Activated T-helper 17 cell treated with anti-CD3 and anti-CD28 coated beads, Interleukin-2, amount 50 U/mL, for 72 hours (primary cell): Measurements from ENCODE around the gene PDK2. TPM values are rescaled to one million over a fixed set of nuclear protein-coding genes. Genes with fewer than 3 reads are reported as not detected.

Experiments
- ATAC-seq: fragments of 150-1000 bp; cut with Tn5 transposase; replicated peaks from 2 replicates; pipeline ENCODE4 v1.10.0; 2021; ENCODE audit warnings: mild to moderate bottlenecking, moderate library complexity
- H3K27ac Mint-ChIP-seq: one replicate; pipeline ENCODE4 v1.8.0; 2022; ENCODE audit warnings: mixed read lengths
- H3K27me3 Mint-ChIP-seq: one replicate; pipeline ENCODE4 v1.8.0; 2022; ENCODE audit warnings: mixed read lengths
- H3K36me3 Mint-ChIP-seq: one replicate; pipeline ENCODE4 v1.8.0; 2022; ENCODE audit warnings: low read depth, mild to moderate bottlenecking, mixed read lengths
- H3K4me1 Mint-ChIP-seq: one replicate; pipeline ENCODE4 v1.8.0; 2022; ENCODE audit warnings: mixed read lengths
- H3K4me3 Mint-ChIP-seq: one replicate; pipeline ENCODE4 v1.8.0; 2022; ENCODE audit warnings: mild to moderate bottlenecking, mixed read lengths
- H3K9me3 Mint-ChIP-seq: one replicate; pipeline ENCODE4 v1.8.0; 2022; ENCODE audit warnings: mixed read lengths
- total RNA-seq, 2 donors: library from RNA; stranded (reverse); gene quantifications; one replicate each; pipeline ENCODE4 v1.2.3, GENCODE V29; 2022

The PDK2 gene
- total RNA-seq, 2 donors from 2014 or later = 10.0 to 15.2 TPM

- no peaks in the 10 kb centered on the region for H3K9me3 Mint-ChIP-seq
- H3K27ac Mint-ChIP-seq = no peak overlapping the region
- no peaks in the 10 kb centered on the region for H3K27me3 Mint-ChIP-seq
- no peak overlapping the region for H3K4me3 Mint-ChIP-seq
- H3K36me3 Mint-ChIP-seq = no peaks in the 10 kb centered on the region
- no peak for ATAC-seq
- H3K4me1 Mint-ChIP-seq = no peaks in the 10 kb centered on the region
These were observed 15.1 kb upstream of the PDK2 start for GRCh38 chr17:50080096-50080480.

DNA sequence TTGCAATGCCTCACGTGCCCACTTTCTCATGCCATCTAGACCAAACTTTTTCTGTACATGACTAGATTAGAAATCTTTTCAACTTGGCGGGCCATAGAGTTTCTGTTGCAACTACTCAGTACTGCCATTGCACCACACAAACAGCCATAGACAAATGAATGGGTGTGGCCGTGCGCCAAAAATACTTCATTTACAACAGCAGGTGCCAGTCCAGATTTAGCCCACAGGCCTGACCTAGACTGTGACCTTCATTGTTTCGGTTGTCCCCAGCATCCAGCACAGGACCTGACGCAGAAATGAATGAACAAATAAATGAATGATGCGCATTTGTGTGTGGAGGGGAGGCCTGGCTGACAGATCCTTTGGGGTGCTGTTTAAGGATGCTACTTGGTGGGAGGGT is 14.3 kb upstream of the PDK2 start:
- Mint-ChIP-seq H3K4me3 (no peak overlapping the region), H3K9me3 (no peaks in the 10 kb centered on the region), H3K27me3 (no peaks in the 10 kb centered on the region), H3K4me1 (no peaks in the 10 kb centered on the region), H3K27ac (no peak overlapping the region), H3K36me3 (no peaks in the 10 kb centered on the region)
- ATAC-seq = no peak

GRCh38 chr17:50081757-50082156 is 13.4 kb upstream of the PDK2 start:
- H3K27ac Mint-ChIP-seq = no peak overlapping the region
- H3K9me3 Mint-ChIP-seq = no peaks in the 10 kb centered on the region
- ATAC-seq = no peak
- no peaks in the 10 kb centered on the region for H3K36me3 Mint-ChIP-seq
- no peaks in the 10 kb centered on the region for H3K4me1 Mint-ChIP-seq
- H3K4me3 Mint-ChIP-seq = no peak overlapping the region
- no peaks in the 10 kb centered on the region for H3K27me3 Mint-ChIP-seq

GRCh38 chr17:50087246-50087911 is 7.8 kb upstream of the PDK2 start:
- H3K27me3 Mint-ChIP-seq = no peaks in the 10 kb centered on the region
- H3K9me3 Mint-ChIP-seq = no peaks in the 10 kb centered on the region
- ATAC-seq = peak; percentile 92
- H3K36me3 Mint-ChIP-seq = no peaks in the 10 kb centered on the region
- H3K27ac Mint-ChIP-seq = no peak overlapping the region
- no peak overlapping the region for H3K4me3 Mint-ChIP-seq
- no peaks in the 10 kb centered on the region for H3K4me1 Mint-ChIP-seq

- ATAC-seq = no peak
- Mint-ChIP-seq H3K4me3 (no peak overlapping the region), H3K27ac (no peak overlapping the region), H3K9me3 (no peaks in the 10 kb centered on the region), H3K36me3 (no peaks in the 10 kb centered on the region), H3K27me3 (no peaks in the 10 kb centered on the region), H3K4me1 (no peaks in the 10 kb centered on the region)
These were observed 7.2 kb upstream of the PDK2 start for GRCh38 chr17:50087912-50088405.

- H3K9me3 Mint-ChIP-seq = no peaks in the 10 kb centered on the region
- H3K4me1 Mint-ChIP-seq = no peaks in the 10 kb centered on the region
- H3K27me3 Mint-ChIP-seq = no peaks in the 10 kb centered on the region
- no peak for ATAC-seq
- no peak overlapping the region for H3K27ac Mint-ChIP-seq
- H3K36me3 Mint-ChIP-seq = peaks cover under 1% of the 10 kb centered on the region
- H3K4me3 Mint-ChIP-seq = no peak overlapping the region
These were observed 6.0 kb upstream of the PDK2 start for GRCh38 chr17:50088952-50089825.

DNA sequence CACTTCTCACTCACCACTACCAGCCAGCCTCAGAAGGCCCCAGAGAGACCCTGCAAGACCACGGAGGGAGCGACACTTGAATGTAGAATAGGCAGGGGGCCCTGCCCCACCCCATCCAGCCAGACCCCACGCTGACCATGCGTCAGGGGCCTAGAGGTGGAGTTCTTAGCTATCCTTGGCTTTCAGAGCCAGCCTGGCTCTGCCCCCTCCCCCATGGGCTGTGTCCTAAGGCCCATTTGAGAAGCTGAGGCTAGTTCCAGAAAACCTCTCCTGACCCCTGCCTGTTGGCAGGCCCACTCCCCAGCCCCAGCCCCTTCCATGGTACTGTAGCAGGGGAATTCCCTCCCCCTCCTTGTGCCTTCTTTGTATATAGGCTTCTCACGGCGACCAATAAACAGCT is 5.1 kb upstream of the PDK2 start:
- Mint-ChIP-seq H3K27me3 (no peaks in the 10 kb centered on the region), H3K36me3 (peaks cover 9% of the 10 kb centered on the region), H3K4me3 (no peak overlapping the region), H3K27ac (no peak overlapping the region), H3K4me1 (no peaks in the 10 kb centered on the region), H3K9me3 (no peaks in the 10 kb centered on the region)
- ATAC-seq = no peak

DNA sequence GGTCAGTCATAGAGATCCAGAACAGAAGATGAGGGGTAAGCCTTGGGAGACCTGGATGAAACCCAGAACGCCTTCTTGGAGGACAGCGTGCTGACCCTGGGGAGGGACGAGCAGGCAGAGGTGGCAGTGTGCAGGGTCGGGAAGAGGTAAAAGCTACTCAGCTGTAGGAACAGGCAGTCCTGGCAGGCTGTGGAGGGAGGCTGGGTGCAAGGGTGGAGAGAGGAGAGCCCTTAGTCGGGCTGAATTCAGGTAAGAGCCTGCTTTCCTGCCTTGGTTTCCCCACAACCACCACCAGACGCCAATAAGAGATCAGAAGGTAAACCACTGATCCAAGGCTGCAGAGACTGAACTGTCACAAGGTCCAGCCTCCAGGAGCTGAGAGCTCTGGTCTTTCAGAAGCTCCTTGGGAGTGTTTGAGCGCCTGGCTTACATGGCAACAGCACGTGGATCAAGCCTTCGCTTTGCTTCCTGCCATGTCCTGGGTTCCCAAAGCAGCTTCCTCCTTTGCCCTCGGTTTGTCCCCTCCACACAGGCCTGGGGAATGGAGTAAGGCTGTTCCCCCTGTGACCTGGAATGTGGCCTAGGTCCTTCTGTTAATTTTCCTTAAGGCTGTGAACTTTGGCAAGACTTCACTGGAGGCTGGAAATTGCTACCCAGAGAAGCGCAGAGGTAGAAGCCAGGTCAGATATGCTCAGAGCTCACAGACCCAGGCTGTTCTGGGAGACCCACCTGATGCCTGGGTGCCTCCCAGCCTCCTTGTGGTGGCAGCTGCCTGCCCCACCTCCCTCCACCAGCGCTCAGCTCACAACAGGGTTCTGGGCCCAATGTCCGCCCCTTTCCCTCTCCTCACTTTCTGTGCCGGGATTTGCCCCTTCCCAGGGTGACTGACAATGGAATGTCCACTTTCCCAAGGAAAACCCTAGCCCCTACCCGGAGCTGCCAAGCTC is 3.9 kb upstream of the PDK2 start:
- no peaks in the 10 kb centered on the region for H3K27me3 Mint-ChIP-seq
- H3K4me3 Mint-ChIP-seq = no peak overlapping the region
- H3K9me3 Mint-ChIP-seq = no peaks in the 10 kb centered on the region
- no peak for ATAC-seq
- H3K27ac Mint-ChIP-seq = no peak overlapping the region
- peaks cover 11% of the 10 kb centered on the region for H3K36me3 Mint-ChIP-seq
- peaks cover 8% of the 10 kb centered on the region for H3K4me1 Mint-ChIP-seq

GRCh38 chr17:50091918-50092285 is 3.2 kb upstream of the PDK2 start:
- H3K4me1 Mint-ChIP-seq = peaks cover 9% of the 10 kb centered on the region
- peaks cover 11% of the 10 kb centered on the region for H3K36me3 Mint-ChIP-seq
- H3K4me3 Mint-ChIP-seq = no peak overlapping the region
- no peaks in the 10 kb centered on the region for H3K27me3 Mint-ChIP-seq
- H3K27ac Mint-ChIP-seq = no peak overlapping the region
- ATAC-seq = no peak
- H3K9me3 Mint-ChIP-seq = no peaks in the 10 kb centered on the region

- Mint-ChIP-seq H3K27me3 (no peaks in the 10 kb centered on the region), H3K27ac (no peak overlapping the region), H3K9me3 (no peaks in the 10 kb centered on the region), H3K36me3 (peaks cover 13% of the 10 kb centered on the region), H3K4me1 (peaks cover 9% of the 10 kb centered on the region), H3K4me3 (no peak overlapping the region)
- ATAC-seq = no peak
These were observed 1.9 kb upstream of the PDK2 start for GRCh38 chr17:50093246-50093645.

- ATAC-seq = no peak
- Mint-ChIP-seq H3K4me1 (peaks cover 9% of the 10 kb centered on the region), H3K9me3 (no peaks in the 10 kb centered on the region), H3K4me3 (peak overlapping the region; percentile 96), H3K36me3 (peaks cover 18% of the 10 kb centered on the region), H3K27me3 (no peaks in the 10 kb centered on the region), H3K27ac (no peak overlapping the region)
These were observed 1.3 kb upstream of the PDK2 start for GRCh38 chr17:50093807-50094206.

DNA sequence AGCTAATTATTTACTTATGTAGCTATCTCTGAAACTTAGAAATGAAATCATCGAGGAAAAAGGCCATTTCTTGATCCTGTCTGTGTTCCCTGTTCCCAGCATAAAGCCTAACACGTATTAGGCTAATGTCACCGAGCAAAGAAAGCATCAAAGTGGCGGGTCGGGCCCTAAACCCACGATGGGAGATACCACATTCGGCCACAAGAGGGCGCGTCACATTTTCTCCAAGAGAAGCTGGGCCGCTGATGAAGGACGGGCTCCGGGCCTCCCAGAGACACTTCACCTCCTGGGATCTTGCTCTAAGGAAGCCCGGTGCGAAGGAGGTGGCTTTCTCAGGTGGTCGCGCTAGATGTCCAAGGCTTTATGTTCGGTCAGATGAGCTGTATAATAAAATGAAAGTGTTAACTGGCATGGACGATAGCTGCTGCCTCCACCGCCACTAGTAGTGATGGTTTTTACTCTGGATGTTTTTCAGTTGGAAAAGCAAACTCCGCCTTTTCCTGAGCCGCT is 853 bp upstream of the PDK2 start:
- Mint-ChIP-seq H3K36me3 (peaks cover 18% of the 10 kb centered on the region), H3K4me3 (peak overlapping the region; percentile 96), H3K4me1 (peaks cover 9% of the 10 kb centered on the region), H3K27me3 (no peaks in the 10 kb centered on the region), H3K9me3 (no peaks in the 10 kb centered on the region), H3K27ac (peak overlapping the region; percentile 93)
- peak; percentile 59 for ATAC-seq

- ATAC-seq = no peak
- Mint-ChIP-seq H3K27ac (peak overlapping the region; percentile 93), H3K4me3 (peak overlapping the region; percentile 96), H3K9me3 (no peaks in the 10 kb centered on the region), H3K4me1 (peaks cover 20% of the 10 kb centered on the region), H3K27me3 (no peaks in the 10 kb centered on the region), H3K36me3 (peaks cover 18% of the 10 kb centered on the region)
These were observed 481 bp downstream of the PDK2 start for GRCh38 chr17:50095626-50096037.

- no peaks in the 10 kb centered on the region for H3K27me3 Mint-ChIP-seq
- no peak for ATAC-seq
- peaks cover 20% of the 10 kb centered on the region for H3K4me1 Mint-ChIP-seq
- H3K4me3 Mint-ChIP-seq = peak overlapping the region; percentile 96
- H3K27ac Mint-ChIP-seq = peak overlapping the region; percentile 93
- peaks cover 18% of the 10 kb centered on the region for H3K36me3 Mint-ChIP-seq
- H3K9me3 Mint-ChIP-seq = no peaks in the 10 kb centered on the region
These were observed 941 bp downstream of the PDK2 start for GRCh38 chr17:50096092-50096491.
